Mucosa of descending colon (tissue), 3 donors: ENCODE results near the gene VWA8. TPM values are rescaled to one million over a fixed set of nuclear protein-coding genes. Genes with fewer than 3 reads are reported as not detected.

Experiments used
- ATAC-seq: fragments of 200-7000 bp; cut with Tn5 transposase; one replicate; pipeline ENCODE4 v1.9.1; 2020; ENCODE audit warnings: mild to moderate bottlenecking, moderate library complexity
- DNase-seq, 3 donors: peaks; one replicate each; pipeline ENCODE4 v3.0.0-alpha.2; 2020
- H3K36me3 ChIP-seq: fragments of 200-600 bp; one replicate; pipeline ENCODE4 v1.8.0; 2021; ENCODE audit warnings: low read depth, mild to moderate bottlenecking
- H3K4me1 ChIP-seq: fragments of 200-600 bp; one replicate; pipeline ENCODE4 v1.8.0; 2021; ENCODE audit warnings: low read depth, mild to moderate bottlenecking
- H3K4me3 ChIP-seq: fragments of 200-600 bp; one replicate; pipeline ENCODE4 v1.8.0; 2021; ENCODE audit warnings: mild to moderate bottlenecking
- H3K9me3 ChIP-seq: fragments of 200-600 bp; one replicate; pipeline ENCODE4 v1.8.0; 2021; ENCODE audit warnings: mild to moderate bottlenecking
- CTCF ChIP-seq: fragments of 200-600 bp; IDR thresholded peaks from one replicate; pipeline ENCODE4 v1.8.0; 2022; ENCODE audit warnings: antibody characterized with exemption, mild to moderate bottlenecking
- intact Hi-C, 2 donors: fragments of 100-400 bp; cut with DNase I in 1 of 2; cut with micrococcal nuclease in 1 of 2; formaldehyde crosslinking; loops; one replicate each; pipeline versions ENCODE4 v1.11.0 to v1.11.1; 2022; cut with DNase I, micrococcal nuclease
- total RNA-seq, 3 donors: library from RNA; stranded (reverse); fragmentation: NEBNext Ultra II Directional in 2 of 3; extraction: Animal tissue kit (Norgen Biotek cat#: 25700) in 2 of 3; gene quantifications; one replicate each; pipeline versions ENCODE4 v1.2.1 to v1.2.4, GENCODE V29; 2021 to 2023
- donor health status: DM: no; HTN: no; CAD: no; lungs with moderate emphysema.
- donor health status: DM: no; HTN: no; CAD: no.
- donor health status: DM: no; HTN: yes; CAD: no.

VWA8 gene
- total RNA-seq, 3 donors from 2014 or later = 19.1 to 31.5 (median 27.0) TPM

- no peak for TF ChIP-seq CTCF
- no peak overlapping the region for H3K4me3 ChIP-seq
- H3K4me1 ChIP-seq = no peaks in the 10 kb centered on the region
- no peaks in the 10 kb centered on the region for H3K36me3 ChIP-seq
- intact Hi-C loops = loop anchor here (10.0 kb wide), 1 partner anchor 301 kb away; no protein-coding TSS in a partner anchor
- ATAC-seq (no peak), DNase-seq (no peak)
- no peaks in the 10 kb centered on the region for H3K9me3 ChIP-seq
These were observed 304.9 kb downstream of the VWA8 start for GRCh38 chr13:41655997-41656396.

- no peak overlapping the region for H3K4me3 ChIP-seq
- TF ChIP-seq CTCF = no peak
- intact Hi-C loops = loop anchor here (10.0 kb wide), 1 partner anchor 300 kb away; no protein-coding TSS in a partner anchor
- H3K4me1 ChIP-seq = no peaks in the 10 kb centered on the region
- DNase-seq (no peak), ATAC-seq (no peak)
- H3K9me3 ChIP-seq = no peaks in the 10 kb centered on the region
- H3K36me3 ChIP-seq = no peaks in the 10 kb centered on the region
These were observed 306.1 kb downstream of the VWA8 start for GRCh38 chr13:41654796-41655195.

- Histone ChIP-seq H3K9me3 (no peaks in the 10 kb centered on the region), H3K4me3 (no peak overlapping the region), H3K36me3 (no peaks in the 10 kb centered on the region), H3K4me1 (no peaks in the 10 kb centered on the region)
- ATAC-seq (no peak), DNase-seq (peak in 1 of 3 donors; percentile 39)
- intact Hi-C loops = loop anchor here (10.0 kb wide), 1 partner anchor 298 kb away; no protein-coding TSS in a partner anchor
- no peak for TF ChIP-seq CTCF
These were observed 308.1 kb downstream of the VWA8 start for GRCh38 chr13:41652735-41653361.

GRCh38 chr13:41651413-41652058 lies 309.4 kb downstream of the VWA8 start:
- ATAC-seq (no peak), DNase-seq (no peak)
- Histone ChIP-seq H3K9me3 (no peaks in the 10 kb centered on the region), H3K4me3 (no peak overlapping the region), H3K4me1 (no peaks in the 10 kb centered on the region), H3K36me3 (no peaks in the 10 kb centered on the region)
- intact Hi-C loops = loop anchor here (10.0 kb wide), 1 partner anchor 297 kb away; no protein-coding TSS in a partner anchor
- no peak for TF ChIP-seq CTCF

GRCh38 chr13:41650706-41651105 lies 310.2 kb downstream of the VWA8 start:
- Histone ChIP-seq H3K4me1 (no peaks in the 10 kb centered on the region), H3K4me3 (no peak overlapping the region), H3K36me3 (no peaks in the 10 kb centered on the region), H3K9me3 (no peaks in the 10 kb centered on the region)
- intact Hi-C loops = loop anchor here (10.0 kb wide), 1 partner anchor 296 kb away; no protein-coding TSS in a partner anchor
- ATAC-seq (no peak), DNase-seq (no peak)
- no peak for TF ChIP-seq CTCF
